ENCODE data around the gene CD22. TPM values are rescaled to one million over a fixed set of nuclear protein-coding genes. Genes with fewer than 3 reads are reported as not detected.

The CD22 gene
- total and polyA plus RNA-seq, 10 of the 15 experiments (the other 5 are each of a cell fraction or from before 2014, with no cell fraction given): 23.0 to 344 (median 181) TPM

DNA sequence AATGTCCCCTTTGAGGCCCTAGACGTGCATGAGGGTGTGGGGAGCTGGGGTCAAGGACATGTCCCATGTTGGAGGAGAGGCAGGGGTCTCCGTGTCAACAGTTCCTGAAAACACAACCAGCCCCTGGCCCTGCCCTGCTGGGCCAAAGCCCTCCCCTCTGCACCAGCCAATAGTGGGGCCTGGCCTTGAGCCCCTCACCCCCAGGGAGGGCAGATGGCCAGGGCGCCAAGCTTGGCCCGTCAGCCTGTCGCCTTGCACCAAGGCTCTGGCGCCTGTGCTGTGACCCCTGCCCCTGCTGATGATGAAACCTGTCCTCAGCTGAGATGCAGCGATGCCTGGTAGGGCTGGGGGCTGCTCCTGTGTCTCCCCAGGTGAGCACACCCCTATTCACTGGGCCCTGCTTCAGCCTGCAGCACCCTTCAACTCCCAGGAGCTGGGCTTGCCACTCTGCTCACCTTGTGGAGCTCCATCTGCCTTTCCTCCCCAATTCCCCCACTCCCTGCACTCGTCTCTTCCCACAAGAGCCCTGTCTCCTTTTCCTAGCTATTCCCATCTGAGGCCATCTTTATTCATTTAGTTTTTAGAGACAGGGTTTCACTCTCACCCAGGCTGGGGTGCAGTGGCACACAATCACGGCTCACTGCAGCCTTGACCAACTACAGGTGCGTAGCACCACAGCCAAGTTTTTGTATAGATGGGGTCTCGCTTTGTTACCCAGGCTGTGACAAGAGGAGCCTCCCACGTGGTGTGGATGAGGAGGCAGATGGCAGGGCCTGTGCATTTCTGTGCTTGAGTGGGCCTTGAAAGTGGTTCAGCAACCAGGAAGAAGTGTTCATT is 48.8 kb upstream of the CD22 start:
- RAD21 ChIA-PET (ENCODE audit: unreplicated experiment): no interaction called here
- FAIRE-seq (no peak), ATAC-seq (peak; percentile 71), DNase-seq (ENCODE audit: low read depth, low spot score) (peak; percentile 28)
- Histone ChIP-seq H3K9me3 (replicated peaks; ENCODE audit: control insufficient read depth, insufficient read depth, low read length) (no peaks in the 10 kb centered on the region), H3K27me3 (replicated peaks in 1 of 2; ENCODE audit: control insufficient read depth in 2 of 2, insufficient read depth in 2 of 2, low read length in 1 of 2) (no peaks in the 10 kb centered on the region; a peak in 2 of 4 replicates), H4K20me1 (ENCODE audit: control insufficient read depth, insufficient read depth) (no peaks in the 10 kb centered on the region), H3K79me2 (ENCODE audit: control insufficient read depth, insufficient read depth, low read length) (no peaks in the 10 kb centered on the region), H3K4me1 (ENCODE audit: control insufficient read depth, insufficient read depth, low read length) (peaks cover 17% of the 10 kb centered on the region), H3K4me2 (ENCODE audit: control insufficient read depth, insufficient read depth) (no peak overlapping the region), H2AFZ (ENCODE audit: control insufficient read depth, low read depth, low read length) (no peak overlapping the region), H3K36me3 (ENCODE audit: control insufficient read depth in 2 of 2, insufficient read depth in 2 of 2, low read length in 1 of 2) (peaks cover 6 to 7% of the 10 kb centered on the region in 2 experiments; a peak in 3 of 4 replicates), H3K9ac (ENCODE audit: control insufficient read depth, insufficient read depth, low read length) (no peak overlapping the region), H3K27ac (ENCODE audit: control insufficient read depth, insufficient read depth) (no peak overlapping the region), H3K4me3 (no peak overlapping the region)
- CTCF ChIA-PET: interaction anchor here (1.0 to 1.3 kb wide), 3 partner anchors 10 to 328 kb away, joined by 3 to 5 read pairs (median 4); no protein-coding TSS in a partner anchor
- POLR2A ChIA-PET: no interaction called here
- BruUV-seq (replicated peaks): no TSS peak
- SMC1A ChIA-PET (ENCODE audit: uncharacterized antibody, unreplicated experiment): interaction anchor here (1.3 kb wide), 1 partner anchor 40 kb away, joined by 3 read pairs; no protein-coding TSS in a partner anchor
- in situ Hi-C loops (cut with MboI): no loop called here
- 57% methylated on average over 12 of the region's 12 CpGs for WGBS (ENCODE audit: insufficient coverage, insufficient replicate concordance, low lambda C conversion rate, missing lambda C conversion rate)
- 0 out of 2 replicates have a peak, but pooled peaks have one; percentile 30 for TF ChIP-seq BACH1 (IDR thresholded peaks at IDR 0.05; ENCODE audit: borderline replicate concordance)
- TF ChIP-seq NBN (IDR thresholded peaks at IDR 0.05): no peak
- peak; percentile 47 for TF ChIP-seq POLR2A (IDR thresholded peaks at IDR 0.05; ENCODE audit: low read depth, low read length)
- peak; percentile 55; the same call in 1 of the 2 replicates for TF ChIP-seq MTA3 (IDR thresholded peaks at IDR 0.05; ENCODE audit: borderline replicate concordance, low read length)
- intact Hi-C loops (cut with micrococcal nuclease; ENCODE audit: unreplicated experiment): no loop called here

DNA sequence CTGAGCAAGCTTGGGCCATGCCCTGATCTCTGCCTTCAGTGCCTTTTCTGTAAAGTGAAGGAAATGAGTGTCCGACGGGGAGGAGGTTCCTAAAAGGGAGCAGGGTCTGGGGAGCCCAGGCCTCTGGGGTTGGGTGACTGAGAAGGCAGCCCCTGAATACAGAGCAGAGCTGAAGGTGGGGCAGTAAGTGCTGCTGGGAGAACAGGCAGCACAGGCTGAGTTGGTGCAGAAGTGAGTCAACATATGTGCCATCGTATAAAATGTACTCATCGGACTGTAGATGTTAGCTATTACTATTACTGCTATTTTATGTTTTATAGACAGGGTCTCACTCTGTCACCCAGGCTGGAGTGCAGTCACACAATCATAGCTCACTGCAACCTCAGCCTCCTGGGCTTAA is 47.7 kb upstream of the CD22 start:
- ChIA-PET CTCF (interaction anchor here (0.6 to 1.4 kb wide), 4 partner anchors 11 to 241 kb away, joined by 3 to 5 read pairs (median 4); no protein-coding TSS in a partner anchor), RAD21 (ENCODE audit: unreplicated experiment) (interaction anchor here (0.5 to 1.2 kb wide), 2 partner anchors 8 to 51 kb away, joined by 3 read pairs; no protein-coding TSS in a partner anchor), POLR2A (interaction anchor here (0.9 kb wide), 1 partner anchor 26 kb away, joined by 3 read pairs; no protein-coding TSS in a partner anchor), SMC1A (ENCODE audit: uncharacterized antibody, unreplicated experiment) (interaction anchor here (1.3 kb wide), 1 partner anchor 39 kb away, joined by 3 read pairs; no protein-coding TSS in a partner anchor)
- Histone ChIP-seq H3K79me2 (ENCODE audit: control insufficient read depth, insufficient read depth, low read length) (no peaks in the 10 kb centered on the region), H2AFZ (ENCODE audit: control insufficient read depth, low read depth, low read length) (no peak overlapping the region), H3K27ac (ENCODE audit: control insufficient read depth, insufficient read depth) (no peak overlapping the region), H3K9me3 (replicated peaks; ENCODE audit: control insufficient read depth, insufficient read depth, low read length) (no peaks in the 10 kb centered on the region), H3K4me3 (no peak overlapping the region), H3K4me1 (ENCODE audit: control insufficient read depth, insufficient read depth, low read length) (peaks cover 17% of the 10 kb centered on the region), H3K27me3 (replicated peaks in 1 of 2; ENCODE audit: control insufficient read depth in 2 of 2, insufficient read depth in 2 of 2, low read length in 1 of 2) (no peaks in the 10 kb centered on the region; a peak in 2 of 4 replicates), H3K9ac (ENCODE audit: control insufficient read depth, insufficient read depth, low read length) (no peak overlapping the region), H3K4me2 (ENCODE audit: control insufficient read depth, insufficient read depth) (no peak overlapping the region), H3K36me3 (ENCODE audit: control insufficient read depth in 2 of 2, insufficient read depth in 2 of 2, low read length in 1 of 2) (peaks cover 6% of the 10 kb centered on the region in 2 experiments; a peak in 3 of 4 replicates), H4K20me1 (ENCODE audit: control insufficient read depth, insufficient read depth) (no peaks in the 10 kb centered on the region)
- ATAC-seq (peak; percentile 35; the same call in 2 of the 3 replicates), DNase-seq (ENCODE audit: low read depth, low spot score) (no peak), FAIRE-seq (peak; percentile 93)
- WGBS (ENCODE audit: insufficient coverage, insufficient replicate concordance, low lambda C conversion rate, missing lambda C conversion rate): 89% methylated on average over 4 of the region's 4 CpGs
- intact Hi-C loops (cut with micrococcal nuclease; ENCODE audit: unreplicated experiment): no loop called here
- BruUV-seq (replicated peaks): no TSS peak
- TF ChIP-seq BRCA1 (IDR thresholded peaks at IDR 0.05; ENCODE audit: low read depth, low read length) (no peak), MEF2A (IDR thresholded peaks at IDR 0.05; ENCODE audit: insufficient read depth, low read depth, low read length) (no peak), EP300 (IDR thresholded peaks at IDR 0.05; ENCODE audit: borderline replicate concordance in 1 of 2, control insufficient read depth in 1 of 2, low read depth in 2 of 2, low read length in 2 of 2) (no peak), RELA (IDR thresholded peaks at IDR 0.05; ENCODE audit: borderline replicate concordance, partially characterized antibody) (no peak)
- TF ChIP-seq, protein P1, sequence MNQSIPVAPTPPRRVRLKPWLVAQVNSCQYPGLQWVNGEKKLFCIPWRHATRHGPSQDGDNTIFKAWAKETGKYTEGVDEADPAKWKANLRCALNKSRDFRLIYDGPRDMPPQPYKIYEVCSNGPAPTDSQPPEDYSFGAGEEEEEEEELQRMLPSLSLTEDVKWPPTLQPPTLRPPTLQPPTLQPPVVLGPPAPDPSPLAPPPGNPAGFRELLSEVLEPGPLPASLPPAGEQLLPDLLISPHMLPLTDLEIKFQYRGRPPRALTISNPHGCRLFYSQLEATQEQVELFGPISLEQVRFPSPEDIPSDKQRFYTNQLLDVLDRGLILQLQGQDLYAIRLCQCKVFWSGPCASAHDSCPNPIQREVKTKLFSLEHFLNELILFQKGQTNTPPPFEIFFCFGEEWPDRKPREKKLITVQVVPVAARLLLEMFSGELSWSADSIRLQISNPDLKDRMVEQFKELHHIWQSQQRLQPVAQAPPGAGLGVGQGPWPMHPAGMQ (IDR thresholded peaks at IDR 0.05; ENCODE audit: borderline replicate concordance): no peak
- in situ Hi-C loops (cut with MboI): no loop called here
